HEK293T (cell line): ENCODE data around the gene TNPO1.

ENCODE experiments used
- CTBP1 ChIP-seq: fragments of 450-650 bp; IDR thresholded peaks from 2 replicates; pipeline ENCODE4 v1.6.1; 2016; ENCODE audit warnings: borderline replicate concordance
- FOXA1 ChIP-seq: fragments of 450-650 bp; IDR thresholded peaks from 2 replicates; pipeline ENCODE4 v1.6.1; 2016; ENCODE audit warnings: mild to moderate bottlenecking
- FOXM1 ChIP-seq: fragments of 450-650 bp; IDR thresholded peaks from 2 replicates; pipeline ENCODE4 v1.6.1; 2017; ENCODE audit warnings: mild to moderate bottlenecking, borderline replicate concordance
- LEF1 ChIP-seq: fragments of 450-650 bp; IDR thresholded peaks from 2 replicates; pipeline ENCODE4 v1.6.1; 2017; ENCODE audit warnings: mild to moderate bottlenecking, borderline replicate concordance
- SP1 ChIP-seq: fragments of 450-650 bp; IDR thresholded peaks from 2 replicates; pipeline ENCODE4 v1.6.1; 2017
- TARDBP ChIP-seq: fragments of 450-650 bp; IDR thresholded peaks from 2 replicates; pipeline ENCODE4 v1.6.1; 2016
- TF ChIP-seq, protein P1 (sequence below): fragments of 450-650 bp; IDR thresholded peaks from 2 replicates; pipeline ENCODE4 v1.6.1; 2016

DNA sequence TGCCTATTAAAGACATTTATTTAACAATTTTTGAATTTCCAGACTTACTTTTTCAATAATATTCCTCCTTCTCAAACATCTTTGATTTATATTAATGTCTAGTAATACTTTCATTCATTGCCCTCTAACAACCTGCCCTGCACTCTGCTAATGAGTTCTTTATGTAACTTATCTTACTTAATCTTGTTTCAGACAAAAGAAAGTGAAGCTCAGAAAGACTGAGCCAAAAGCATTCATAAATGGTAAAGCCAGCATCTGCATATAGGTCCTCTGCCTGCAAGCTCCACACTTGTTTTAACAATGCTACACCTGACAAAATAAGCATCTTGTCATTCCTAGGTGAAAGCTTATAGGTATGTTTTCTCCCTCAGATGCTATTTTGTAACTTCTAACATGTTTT is 2.4 kb upstream of the TNPO1 start:
- TF ChIP-seq FOXA1 (no peak), SP1 (no peak), CTBP1 (no peak), TARDBP (no peak), FOXM1 (no peak), LEF1 (no peak)
- TF ChIP-seq, protein P1, sequence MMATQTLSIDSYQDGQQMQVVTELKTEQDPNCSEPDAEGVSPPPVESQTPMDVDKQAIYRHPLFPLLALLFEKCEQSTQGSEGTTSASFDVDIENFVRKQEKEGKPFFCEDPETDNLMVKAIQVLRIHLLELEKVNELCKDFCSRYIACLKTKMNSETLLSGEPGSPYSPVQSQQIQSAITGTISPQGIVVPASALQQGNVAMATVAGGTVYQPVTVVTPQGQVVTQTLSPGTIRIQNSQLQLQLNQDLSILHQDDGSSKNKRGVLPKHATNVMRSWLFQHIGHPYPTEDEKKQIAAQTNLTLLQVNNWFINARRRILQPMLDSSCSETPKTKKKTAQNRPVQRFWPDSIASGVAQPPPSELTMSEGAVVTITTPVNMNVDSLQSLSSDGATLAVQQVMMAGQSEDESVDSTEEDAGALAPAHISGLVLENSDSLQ: no peak
